GM18858 (cell line): ENCODE data around the gene SLC29A4.
"Not testable (repeated sequence)": the region's sequence is repeated elsewhere in the genome, so short reads cannot be mapped to it uniquely, and the experiment has no call there.

Experiments
- ATAC-seq: cut with Tn5 transposase; IDR thresholded peaks from one replicate; pipeline ENCODE4 v1.9.1; 2021; ENCODE audit not compliant: unreplicated experiment

The SLC29A4 gene

DNA sequence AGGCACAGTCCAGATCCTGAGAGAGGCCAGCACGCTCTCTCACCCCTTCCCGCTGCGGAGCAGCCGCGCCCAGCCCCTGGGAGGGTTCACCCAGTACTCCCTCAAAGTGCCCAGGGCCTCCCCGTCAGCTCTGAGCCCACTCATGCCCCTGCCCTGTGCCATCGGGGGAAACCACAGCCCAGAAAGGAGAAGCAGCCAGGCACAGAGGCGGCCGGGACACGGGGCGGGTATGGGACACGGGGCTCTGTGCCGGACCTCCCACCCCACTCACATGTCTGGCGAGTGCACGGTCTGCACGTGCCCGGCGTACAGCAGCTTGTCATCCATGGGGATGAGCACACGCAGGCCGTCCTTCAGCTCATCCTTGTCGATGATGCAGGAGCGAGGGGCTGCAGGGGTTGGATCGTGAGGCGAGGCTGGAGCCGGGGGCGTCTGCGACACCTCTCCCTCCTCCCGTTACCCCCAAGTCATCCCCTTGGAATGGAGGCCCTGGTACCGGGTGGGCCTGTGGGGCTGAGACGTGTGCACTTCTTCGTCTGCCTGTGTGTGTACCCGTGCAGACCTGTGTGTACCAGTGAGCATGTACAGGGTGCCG lies 38.2 kb downstream of the SLC29A4 start:
- no peak for ATAC-seq

DNA sequence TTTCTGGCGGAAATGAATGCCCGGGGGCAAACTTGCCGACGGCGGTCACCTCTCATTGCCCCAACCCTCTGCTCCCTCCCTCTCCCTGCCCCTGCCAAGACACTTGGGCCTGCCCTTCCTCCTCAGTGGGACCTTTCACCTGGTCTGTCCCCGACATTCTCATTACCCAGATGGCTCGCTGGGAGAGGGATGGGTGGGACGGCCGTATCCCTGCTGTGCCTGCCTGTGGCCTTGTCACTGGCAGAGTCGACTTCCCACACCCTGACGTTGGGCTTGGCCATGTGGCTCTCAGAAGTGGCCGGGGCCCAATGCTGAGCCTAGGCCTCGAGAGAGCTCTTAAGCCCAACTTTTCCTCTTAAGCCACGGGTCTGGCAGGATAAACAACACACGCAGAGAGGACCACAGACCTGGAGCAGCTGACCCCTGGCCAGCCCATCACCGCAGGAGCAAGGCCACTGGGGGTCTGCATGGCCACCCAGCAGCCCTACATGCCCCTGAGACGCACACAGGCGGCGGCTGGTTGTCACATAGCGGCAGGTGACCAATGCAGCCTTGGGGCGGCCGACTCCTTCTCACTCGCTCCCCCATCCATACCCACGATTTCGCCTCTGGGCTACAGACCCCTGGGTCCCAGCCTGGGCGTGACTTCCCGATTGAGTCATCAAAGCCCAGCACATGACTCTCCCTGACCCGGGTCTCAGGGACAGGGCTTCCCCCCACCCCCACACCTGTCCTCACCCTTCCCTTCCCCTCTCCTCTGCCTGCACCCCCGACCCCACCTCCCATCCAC lies 40.1 kb downstream of the SLC29A4 start:
- ATAC-seq = no peak

DNA sequence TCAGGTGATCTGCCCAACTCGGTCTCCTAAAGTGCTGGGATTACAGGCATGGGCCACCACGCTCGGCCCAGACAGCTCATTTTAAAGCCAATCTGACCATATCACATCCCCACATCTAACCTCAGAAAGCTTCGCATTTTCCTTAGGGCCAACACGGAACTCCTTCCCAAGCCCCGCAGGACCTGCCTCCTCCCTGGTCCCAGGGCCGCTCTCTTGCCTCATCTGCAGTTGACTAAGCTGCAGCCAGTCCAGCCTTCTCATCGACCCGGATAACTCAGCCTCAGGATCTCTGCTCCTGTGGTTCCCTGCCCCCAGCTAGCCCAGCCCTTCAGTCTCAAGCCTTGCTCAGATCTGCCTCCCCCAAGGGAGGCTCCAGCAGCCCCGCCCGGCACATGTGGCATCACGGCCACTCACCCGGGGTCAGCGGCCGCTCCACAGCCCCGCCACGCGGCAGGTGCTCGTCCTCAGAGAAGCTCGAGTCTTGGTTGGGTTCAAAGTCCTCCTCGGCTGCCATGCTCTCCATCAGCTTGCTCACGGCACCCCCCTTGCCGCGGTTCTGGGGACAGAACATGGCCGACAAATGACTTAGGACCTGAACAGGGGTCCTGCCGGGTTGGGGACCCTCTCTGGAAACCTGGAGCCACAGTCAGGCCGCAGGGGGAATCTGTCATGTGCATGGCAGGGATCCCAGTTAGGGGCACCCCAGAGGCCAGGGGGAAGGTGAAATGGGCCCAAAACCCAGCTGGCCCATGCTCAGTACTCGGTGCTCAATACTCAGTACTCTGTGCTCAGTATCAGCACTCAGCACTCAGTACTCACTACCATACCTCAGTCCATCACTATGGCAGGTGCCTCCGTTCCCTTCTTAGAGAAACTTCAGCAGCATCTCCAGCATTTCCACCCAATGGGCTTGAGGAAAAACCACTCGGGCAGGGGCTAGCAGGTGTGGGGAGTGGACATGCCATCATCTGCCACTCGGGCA lies 41.3 kb downstream of the SLC29A4 start:
- not testable (repeated sequence) for ATAC-seq

DNA sequence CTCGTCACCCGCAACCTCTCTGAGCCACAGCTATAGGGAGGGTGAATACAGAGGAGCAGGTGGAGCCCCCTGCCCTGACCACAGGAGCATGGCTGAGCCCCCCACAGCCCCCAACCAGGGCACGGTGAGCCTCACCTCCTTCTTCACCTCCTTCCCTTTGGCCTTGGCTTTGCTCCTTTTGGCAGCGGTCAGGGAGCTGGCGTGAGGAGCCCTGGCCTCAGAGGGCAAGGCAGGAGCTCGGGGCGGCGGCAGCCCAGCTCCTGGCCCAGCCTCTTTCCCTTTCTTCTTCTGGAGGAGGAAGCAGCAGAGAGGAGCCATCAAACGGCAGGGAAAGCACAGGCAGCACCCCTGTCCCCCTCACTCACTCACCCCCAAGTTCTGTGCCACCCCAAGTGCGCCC lies 42.2 kb downstream of the SLC29A4 start:
- no peak for ATAC-seq

DNA sequence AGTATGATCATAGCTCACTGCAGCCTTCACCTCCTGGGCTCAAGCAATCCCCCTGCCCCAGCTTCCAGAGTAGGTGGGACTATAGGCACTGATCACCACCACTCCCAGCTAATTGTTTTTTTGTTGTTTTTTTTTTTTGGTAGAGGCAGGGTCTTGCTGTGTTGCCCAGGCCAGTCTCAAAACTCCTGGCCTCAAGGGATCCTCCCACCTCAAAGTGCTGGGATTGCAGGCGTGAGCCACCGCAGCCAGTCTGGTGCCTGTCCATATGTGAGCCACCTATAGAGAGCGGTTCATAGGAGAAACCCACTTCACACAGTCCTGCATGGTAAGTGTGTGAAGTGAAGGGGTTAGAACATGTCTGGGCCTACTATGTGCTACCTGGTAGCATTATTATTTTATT lies 47.5 kb downstream of the SLC29A4 start:
- ATAC-seq = no peak

DNA sequence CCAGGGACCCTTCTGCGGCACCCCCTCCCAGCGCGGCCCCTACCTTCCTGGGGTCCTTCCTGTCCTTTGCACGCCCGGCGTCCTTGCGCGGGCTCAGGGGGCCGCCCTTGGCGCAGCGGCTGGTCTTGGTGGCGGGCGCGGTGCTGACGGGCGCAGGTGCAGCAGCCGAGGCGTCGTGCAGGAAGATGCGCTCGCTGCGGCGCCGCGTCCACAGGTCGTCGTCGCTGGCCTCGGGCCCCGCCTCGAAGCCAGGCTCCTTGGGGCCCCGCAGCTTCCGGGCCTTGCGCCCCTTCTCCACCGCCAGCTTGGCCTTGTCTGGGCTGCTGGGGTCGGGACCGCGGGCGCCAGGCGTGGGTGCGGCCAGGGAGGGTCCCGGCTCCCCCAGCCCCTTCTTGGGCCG lies 49.8 kb downstream of the SLC29A4 start:
- ATAC-seq = no peak

DNA sequence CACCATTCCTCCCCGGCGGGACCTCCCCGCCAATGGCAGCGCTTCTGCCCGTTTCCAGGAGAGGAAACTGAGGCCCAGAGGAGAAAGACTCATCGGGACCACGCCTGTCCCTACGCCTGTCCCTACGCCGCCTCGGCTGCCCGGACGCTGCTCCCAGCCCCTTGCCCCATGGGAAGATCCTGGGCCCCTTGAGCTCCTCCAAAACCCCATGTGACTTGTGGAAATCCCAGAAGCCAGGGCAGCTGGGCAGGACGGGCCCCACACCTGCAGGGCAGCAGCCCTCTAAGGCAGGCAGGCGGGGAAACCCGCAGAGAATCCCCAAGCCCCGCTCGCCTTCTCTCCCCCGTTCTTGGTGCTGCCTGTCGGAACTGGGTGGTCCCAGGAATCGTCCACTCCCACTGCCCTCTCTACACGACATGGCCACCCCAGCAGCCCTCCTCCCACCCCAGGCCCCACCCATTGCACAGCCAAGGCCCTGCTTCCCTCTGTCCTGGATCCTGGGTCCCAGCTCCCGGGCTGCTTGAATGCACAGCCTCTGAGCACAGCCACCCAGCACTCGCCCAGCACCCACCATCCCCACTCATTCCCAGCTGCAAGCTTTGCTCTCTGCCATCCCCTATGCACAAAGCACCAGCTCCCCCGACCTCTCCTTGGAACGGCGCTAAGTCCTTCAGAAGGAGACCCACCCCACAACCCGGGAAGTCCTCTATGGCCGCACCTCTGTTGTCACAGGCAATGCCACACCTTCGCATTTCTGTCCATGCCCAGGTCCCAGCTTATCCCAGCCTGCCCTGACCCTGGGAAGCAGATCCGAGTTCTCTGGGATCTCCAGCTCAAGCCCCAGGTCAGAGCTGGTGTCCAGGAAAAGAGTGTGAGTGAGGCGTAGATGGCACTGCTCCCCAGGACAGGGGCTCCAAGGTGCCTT lies 50.6 kb downstream of the SLC29A4 start:
- ATAC-seq = no peak

DNA sequence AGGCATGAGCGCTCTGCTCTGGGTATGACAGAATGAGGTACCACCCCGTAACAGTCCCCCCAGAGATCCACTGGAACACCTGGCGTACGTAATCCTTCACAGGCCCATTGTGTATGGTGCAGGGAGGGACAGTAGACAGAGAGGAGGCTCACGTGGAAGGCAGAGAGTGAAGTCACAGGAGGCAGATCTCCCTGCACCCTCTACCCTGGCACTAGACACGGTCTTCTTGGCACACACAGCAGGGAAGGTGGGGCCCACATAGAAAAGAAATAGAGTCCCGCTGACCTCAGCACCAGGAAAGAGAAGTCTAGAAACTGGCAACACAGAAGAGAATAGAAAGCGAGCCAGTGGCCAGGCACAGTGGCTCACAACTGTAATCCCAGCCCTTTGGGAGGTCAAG lies 51.9 kb downstream of the SLC29A4 start:
- no peak for ATAC-seq

DNA sequence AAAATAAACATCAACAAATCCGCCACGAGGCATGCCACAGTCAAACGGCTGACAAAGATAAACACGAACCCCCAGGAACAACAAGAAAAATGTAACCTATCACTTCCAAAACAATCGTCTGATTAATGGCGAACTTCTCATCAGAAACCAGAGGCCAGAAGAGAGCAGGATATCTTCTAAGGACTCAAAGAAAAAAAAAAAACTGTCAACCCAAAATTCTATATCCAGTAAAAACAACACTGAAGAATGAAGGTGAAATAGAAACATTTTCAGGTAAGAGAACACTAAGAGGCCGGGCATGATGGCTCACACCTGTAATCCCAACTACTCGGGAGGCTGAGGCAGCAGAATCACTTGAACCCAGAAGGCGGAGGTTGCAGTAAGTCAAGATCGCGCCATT lies 54.3 kb downstream of the SLC29A4 start:
- no peak for ATAC-seq

DNA sequence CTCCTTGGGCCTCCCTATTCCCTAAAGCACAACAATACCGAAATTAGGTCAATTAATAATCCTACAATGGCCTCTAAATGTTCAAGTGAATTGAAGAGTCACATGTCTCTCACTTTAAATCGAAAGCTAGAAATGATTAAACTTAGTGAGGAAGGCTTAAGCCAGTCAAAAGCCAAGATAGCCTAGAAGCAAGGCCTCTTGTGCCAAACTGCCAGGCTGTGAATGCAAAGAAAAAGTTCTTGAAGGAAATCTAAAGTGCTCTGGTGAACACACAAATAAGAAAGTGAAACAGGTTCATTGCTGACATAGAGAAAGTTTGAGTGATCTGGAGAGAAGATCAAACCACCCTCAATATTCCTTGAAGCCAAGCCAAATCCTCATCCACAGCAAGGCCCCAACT lies 57.2 kb downstream of the SLC29A4 start:
- no peak for ATAC-seq

DNA sequence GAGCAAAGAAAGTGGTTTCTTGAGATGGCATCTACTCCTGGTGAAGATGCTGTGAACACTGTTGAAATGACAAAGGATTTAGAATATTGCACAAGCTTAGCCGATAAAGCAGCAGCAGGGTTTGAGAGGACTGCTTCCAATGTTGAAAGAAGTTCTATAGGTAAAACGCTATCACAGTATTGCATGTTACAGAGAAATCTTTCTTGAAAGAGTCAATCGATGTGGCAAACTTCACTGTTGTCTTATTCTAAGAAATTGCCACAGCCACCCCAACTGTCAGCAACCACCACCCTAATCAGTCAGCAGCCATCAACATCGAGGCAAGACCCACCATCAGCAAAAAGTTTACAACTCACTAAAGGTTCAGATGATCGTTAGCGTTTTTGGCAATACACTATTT lies 59.9 kb downstream of the SLC29A4 start:
- no peak for ATAC-seq

DNA sequence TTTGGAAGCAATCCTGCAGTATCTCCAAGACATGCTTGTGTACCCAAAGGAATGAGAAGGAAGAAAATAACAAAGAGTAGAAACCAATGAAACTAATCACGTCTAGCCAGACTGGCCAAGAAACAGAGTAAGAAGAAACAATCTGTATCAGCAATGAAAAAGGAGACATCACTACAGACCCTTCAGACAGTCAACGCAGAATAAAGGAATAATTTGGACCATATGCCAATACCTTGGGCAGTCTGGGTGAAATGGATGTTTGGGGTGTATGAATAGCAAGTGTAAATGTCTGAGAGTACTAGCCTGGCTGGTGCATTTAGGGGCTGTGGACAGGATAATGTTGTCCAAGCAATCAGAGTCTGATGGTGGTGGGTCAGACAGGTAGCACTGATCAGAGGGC lies 61.1 kb downstream of the SLC29A4 start:
- no peak for ATAC-seq

DNA sequence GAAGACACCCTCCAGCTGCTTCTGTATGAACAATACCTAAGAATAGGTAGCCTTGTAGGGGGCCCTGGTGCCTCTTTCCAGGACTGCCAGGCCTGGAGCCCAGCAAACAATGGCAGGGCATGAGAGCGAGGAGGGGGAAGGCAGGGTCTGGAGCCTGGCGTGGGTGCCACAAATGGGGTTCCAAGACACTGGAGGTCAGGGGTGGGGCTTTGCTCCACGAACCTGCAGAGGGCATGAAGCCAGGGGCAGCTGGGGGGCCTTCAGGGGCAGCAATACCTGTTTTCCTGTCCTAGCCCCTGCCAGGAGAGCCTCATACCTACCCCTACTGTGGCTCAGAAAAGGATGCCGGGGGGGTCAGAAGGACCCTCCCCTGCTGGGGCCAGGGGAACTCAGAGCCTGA lies 61.6 kb downstream of the SLC29A4 start:
- no peak for ATAC-seq

DNA sequence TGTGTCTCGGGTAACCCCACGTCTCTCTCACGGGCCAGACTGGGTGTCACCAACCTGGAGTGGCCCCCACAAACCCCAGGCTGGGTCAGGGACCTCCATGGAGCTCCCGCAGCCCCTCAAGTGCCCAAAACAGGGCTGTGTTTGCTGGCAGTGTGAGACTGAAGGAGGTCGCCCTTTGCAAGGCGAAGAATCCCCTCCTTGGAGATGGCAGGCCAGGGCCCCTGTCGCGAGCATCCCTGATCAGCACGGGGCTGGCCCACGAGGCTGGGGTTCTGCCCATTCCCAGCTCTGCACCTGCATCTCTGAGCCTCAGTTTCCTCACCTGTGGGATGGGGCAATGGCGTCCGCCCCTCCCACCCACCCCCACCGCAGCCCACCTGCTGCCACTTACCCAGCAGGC lies 62.4 kb downstream of the SLC29A4 start:
- no peak for ATAC-seq

DNA sequence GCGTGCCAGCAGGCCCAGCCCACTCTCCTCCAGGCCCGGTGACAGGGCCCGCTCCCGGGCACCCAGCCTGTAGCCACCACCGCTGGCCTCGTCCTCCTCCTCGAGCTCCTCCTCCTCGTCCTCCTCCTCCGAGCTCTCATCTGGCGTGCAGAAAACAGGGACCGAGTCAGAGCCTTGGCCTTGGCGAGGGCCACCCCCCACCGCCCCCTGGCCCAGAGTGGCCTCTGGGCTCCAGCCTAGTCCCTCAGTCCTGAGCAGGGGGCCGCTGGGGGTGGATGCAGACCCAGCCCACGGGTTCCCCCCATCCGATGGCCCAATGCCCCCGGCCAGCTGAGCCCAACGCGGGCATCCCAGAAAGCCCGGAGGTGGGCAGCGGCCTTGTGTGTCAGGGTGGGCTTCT lies 62.9 kb downstream of the SLC29A4 start:
- no peak for ATAC-seq

DNA sequence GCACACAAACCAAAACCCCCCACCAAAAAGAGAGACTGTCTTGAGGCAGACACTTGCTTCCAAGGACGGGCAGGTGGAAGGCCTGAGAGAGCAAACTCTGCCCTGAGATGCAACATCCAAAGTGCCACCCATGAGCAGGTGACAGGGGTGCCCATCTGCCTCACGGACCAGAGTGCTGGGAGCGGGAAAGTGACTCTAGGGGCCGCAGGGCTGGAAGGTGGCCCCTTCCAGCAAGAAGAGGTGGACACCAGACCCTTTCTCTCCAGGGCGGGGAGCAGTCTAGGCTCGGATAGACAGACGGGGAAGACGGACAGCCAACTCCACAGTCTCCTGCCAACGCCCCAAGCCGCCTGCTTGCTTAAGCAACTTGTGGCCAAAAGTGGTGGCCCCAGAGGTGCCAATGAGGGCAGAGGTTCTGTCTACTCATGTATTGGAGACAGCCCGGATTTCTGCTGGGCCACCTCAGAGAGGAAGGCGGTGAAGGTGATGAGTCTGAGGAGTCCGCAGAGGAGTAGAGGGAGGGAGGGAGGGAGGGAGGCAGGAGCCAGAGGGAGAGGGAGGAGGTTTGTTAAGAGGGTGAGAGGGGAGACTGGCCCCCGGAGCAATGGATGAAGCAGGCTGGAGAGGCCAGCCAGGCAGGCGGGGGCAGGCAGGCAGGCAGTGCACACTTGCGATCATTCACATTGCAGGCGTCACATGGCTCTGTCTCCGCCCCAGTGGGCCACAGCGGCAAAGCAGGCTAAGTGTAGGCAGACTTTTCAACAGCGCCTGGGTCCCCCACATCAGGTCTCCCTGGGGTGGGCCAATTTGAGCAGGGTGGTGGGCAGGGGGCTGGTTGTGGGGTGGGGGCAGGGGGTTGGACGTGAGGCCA lies 65.6 kb downstream of the SLC29A4 start:
- no peak for ATAC-seq

DNA sequence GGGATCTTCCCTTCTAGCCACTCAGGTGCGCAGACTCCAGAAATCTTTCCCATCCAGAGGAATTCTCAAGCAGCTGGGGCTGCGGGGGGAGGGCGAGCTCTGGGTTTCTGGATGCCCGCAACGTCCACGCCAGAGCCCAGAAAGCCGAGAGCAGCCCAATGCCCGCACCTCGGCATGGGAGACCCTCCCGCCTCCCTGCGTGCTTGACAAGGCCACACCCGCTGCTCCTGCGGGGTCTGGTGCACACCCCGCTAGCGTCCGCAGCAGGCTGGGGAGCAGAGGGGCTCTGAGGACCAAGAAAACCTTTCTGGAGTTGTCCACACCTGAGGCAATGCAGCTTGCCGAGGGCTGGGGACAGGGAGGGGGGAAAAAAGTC lies 66.2 kb downstream of the SLC29A4 start:
- no peak for ATAC-seq

DNA sequence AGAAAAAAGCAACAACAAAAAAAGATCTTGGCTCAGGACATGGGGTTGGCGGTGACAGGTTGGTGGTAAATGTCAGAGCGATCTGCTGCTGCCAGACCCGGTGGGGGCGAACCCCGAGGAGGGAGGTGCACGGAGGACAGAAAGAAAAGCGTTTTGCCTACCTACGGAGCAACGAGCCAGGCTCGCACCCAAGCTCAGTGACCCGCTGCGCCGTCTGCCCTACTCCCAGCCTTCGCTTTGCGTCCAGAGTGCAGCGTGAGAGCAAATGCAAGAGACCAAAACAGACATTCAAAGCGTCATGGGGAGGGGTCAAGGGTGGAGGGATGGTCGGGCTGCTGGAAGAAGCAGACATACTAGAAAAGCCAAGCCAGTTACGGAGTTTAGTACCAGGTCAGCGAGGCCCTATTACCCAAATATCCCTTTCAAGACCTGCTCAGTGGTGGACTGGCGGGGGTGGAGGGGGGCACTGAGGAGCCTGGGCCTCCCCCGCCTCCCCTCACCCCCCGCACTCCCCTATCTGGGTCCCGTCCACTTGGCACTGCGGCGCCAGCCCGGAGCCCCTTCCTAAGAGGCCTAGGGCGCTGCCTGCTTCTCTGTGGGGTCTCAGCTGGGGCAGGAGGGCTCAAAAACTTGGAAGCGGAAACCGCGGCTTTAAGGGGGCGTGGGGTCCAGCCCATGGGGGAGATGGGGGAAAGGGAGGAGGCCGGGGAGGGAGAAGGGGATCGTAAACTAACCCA lies 66.9 kb downstream of the SLC29A4 start:
- no peak for ATAC-seq

DNA sequence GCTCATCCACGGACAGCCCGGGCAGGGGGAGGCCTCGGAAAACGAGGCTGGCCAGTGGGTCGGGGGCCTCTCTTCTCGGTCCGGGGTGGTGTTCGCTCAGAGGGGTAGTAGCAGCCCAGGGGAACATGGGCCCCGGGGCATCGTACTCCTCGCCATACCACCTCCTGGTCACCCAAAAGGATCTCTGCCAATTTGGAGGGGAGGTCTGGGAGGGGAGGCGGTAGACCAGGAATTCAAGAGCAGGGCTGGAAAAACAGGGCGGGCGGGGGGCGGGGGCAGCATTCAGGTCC lies 67.4 kb downstream of the SLC29A4 start:
- no peak for ATAC-seq
